ENCODE results near the gene DAD1. TPM values are rescaled to one million over a fixed set of nuclear protein-coding genes. Genes with fewer than 3 reads are reported as not detected.
A peak's percentile ranks its signal among the peaks of the same experiment; 100 is the strongest.

DAD1 gene
- total RNA-seq, 1 experiment from 2014 or later: 162 TPM

GRCh38 chr14:22602862-22603261 is 13.8 kb upstream of the DAD1 start:
- peaks cover 0 to 2% of the 10 kb centered on the region in 2 experiments; a peak in 2 of 4 replicates for H3K36me3 ChIP-seq (ENCODE audit: control insufficient read depth in 1 of 2, insufficient read depth in 2 of 2, low read length in 2 of 2)
- ATAC-seq (no peak; the same call in 1 of the 2 replicates), DNase-seq (ENCODE audit: low read depth, low spot score) (no peak)

More at GRCh38 chr14:22602862-22603261, 13.8 kb upstream of the DAD1 start:
- H2AFZ ChIP-seq (ENCODE audit: low read depth, low read length, poor library complexity, severe bottlenecking): no peak overlapping the region
- peak overlapping the region; percentile 41 for H3K4me2 ChIP-seq (ENCODE audit: low read length)
- no peaks in the 10 kb centered on the region for H3K9me3 ChIP-seq (ENCODE audit: control insufficient read depth in 1 of 2, insufficient read depth in 1 of 2, low read depth in 1 of 2, low read length in 2 of 2)
- peaks cover 13 to 45% of the 10 kb centered on the region in 2 experiments for H3K4me1 ChIP-seq (ENCODE audit: control insufficient read depth in 1 of 2, insufficient read depth in 2 of 2, low read length in 2 of 2)
- no peak overlapping the region for H3K27ac ChIP-seq (ENCODE audit: low read depth, low read length)
- BruUV-seq (replicated peaks): no TSS peak
- H4K20me1 ChIP-seq (ENCODE audit: insufficient read depth): no peaks in the 10 kb centered on the region
- intact Hi-C loops (cut with micrococcal nuclease): no loop called here
- H3K27me3 ChIP-seq (ENCODE audit: insufficient read depth, low read length): no peaks in the 10 kb centered on the region
- H3K9ac ChIP-seq (ENCODE audit: low read length): no peak overlapping the region
- ChIA-PET POLR2A (no interaction called here), RAD21 (ENCODE audit: low non-redundant PET in 1 of 2, low total read pairs in 2 of 2, uncharacterized antibody in 2 of 2, unreplicated experiment in 2 of 2) (no interaction called here), CTCF (no interaction called here)
- H3K79me2 ChIP-seq (ENCODE audit: insufficient read depth, low read length): no peaks in the 10 kb centered on the region
- H3K9me2 ChIP-seq (ENCODE audit: insufficient read depth): no peaks in the 10 kb centered on the region
- H3K4me3 ChIP-seq (replicated peaks in 1 of 2; ENCODE audit: low read depth in 1 of 2, low read length in 2 of 2): no peak overlapping the region
- TF ChIP-seq RAD21 (IDR thresholded peaks at IDR 0.05; ENCODE audit: low read depth) (0 out of 2 replicates have a peak, but pooled peaks have one; percentile 8), REST (IDR thresholded peaks at IDR 0.05; ENCODE audit: low read depth) (no peak), JUND (IDR thresholded peaks at IDR 0.05) (peak; percentile 20; the same call in 1 of the 2 replicates)
